Cardiac fibroblast (primary cell): ENCODE data around the gene ROR2.
"Not testable (repeated sequence)": the region's sequence is repeated elsewhere in the genome, so short reads cannot be mapped to it uniquely, and the experiment has no call there.

ENCODE experiments used
- DNase-seq, 2 donors: peaks; one replicate each; pipeline versions ENCODE4 v3.0.0 to v3.0.0-alpha.2; 2010; ENCODE audit warnings: low read depth in 2 of 2
- H3K4me3 ChIP-seq, 2 donors: replicated peaks in 1 of 2; 1 replicate in 1 of 2; 2 replicates in 1 of 2; pipeline ENCODE4 v1.5.1; 2011; ENCODE audit warnings: low read depth in 2 of 2, low read length in 2 of 2, mild to moderate bottlenecking in 2 of 2, moderate library complexity in 1 of 2
- TF ChIP-seq, protein P1 (sequence below): IDR thresholded peaks from one replicate; pipeline ENCODE4 v1.5.1; 2011; ENCODE audit warnings: low read depth, mild to moderate bottlenecking, low read length, inconsistent platforms

The ROR2 gene

GRCh38 chr9:91917436-91917835 lies 32.6 kb downstream of the ROR2 start:
- no peak overlapping the region for H3K4me3 ChIP-seq
- no peak for DNase-seq
- TF ChIP-seq, protein P1, sequence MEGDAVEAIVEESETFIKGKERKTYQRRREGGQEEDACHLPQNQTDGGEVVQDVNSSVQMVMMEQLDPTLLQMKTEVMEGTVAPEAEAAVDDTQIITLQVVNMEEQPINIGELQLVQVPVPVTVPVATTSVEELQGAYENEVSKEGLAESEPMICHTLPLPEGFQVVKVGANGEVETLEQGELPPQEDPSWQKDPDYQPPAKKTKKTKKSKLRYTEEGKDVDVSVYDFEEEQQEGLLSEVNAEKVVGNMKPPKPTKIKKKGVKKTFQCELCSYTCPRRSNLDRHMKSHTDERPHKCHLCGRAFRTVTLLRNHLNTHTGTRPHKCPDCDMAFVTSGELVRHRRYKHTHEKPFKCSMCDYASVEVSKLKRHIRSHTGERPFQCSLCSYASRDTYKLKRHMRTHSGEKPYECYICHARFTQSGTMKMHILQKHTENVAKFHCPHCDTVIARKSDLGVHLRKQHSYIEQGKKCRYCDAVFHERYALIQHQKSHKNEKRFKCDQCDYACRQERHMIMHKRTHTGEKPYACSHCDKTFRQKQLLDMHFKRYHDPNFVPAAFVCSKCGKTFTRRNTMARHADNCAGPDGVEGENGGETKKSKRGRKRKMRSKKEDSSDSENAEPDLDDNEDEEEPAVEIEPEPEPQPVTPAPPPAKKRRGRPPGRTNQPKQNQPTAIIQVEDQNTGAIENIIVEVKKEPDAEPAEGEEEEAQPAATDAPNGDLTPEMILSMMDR, result no peak

GRCh38 chr9:91915524-91916263 lies 34.3 kb downstream of the ROR2 start:
- H3K4me3 ChIP-seq, result no peak overlapping the region
- TF ChIP-seq, protein P1, result no peak
- DNase-seq, result peak in 1 of 2 donors; percentile 49

DNA sequence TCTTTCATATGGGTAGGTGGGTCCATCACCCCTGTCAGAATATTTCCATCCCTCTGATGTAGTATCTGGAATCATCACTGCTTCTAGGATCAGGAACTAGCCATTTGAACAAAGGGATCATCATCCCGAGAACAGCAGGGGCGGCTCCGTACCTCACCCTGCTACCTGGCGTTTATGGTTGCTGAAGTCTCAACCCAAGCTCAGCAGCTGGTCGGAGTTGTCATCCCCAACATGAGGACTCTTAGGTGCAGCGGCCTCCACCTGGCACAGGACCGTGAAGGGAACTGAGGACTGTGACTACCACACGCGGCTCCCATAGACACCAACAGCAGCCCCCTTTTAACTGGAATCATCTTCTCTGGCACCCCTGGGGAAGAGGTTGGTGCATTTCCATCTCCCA lies 35.1 kb downstream of the ROR2 start:
- TF ChIP-seq, protein P1, result no peak
- DNase-seq, result no peak
- H3K4me3 ChIP-seq, result no peak overlapping the region

GRCh38 chr9:91914404-91914803 lies 35.6 kb downstream of the ROR2 start:
- H3K4me3 ChIP-seq, result no peak overlapping the region
- DNase-seq, result no peak
- TF ChIP-seq, protein P1, result no peak

DNA sequence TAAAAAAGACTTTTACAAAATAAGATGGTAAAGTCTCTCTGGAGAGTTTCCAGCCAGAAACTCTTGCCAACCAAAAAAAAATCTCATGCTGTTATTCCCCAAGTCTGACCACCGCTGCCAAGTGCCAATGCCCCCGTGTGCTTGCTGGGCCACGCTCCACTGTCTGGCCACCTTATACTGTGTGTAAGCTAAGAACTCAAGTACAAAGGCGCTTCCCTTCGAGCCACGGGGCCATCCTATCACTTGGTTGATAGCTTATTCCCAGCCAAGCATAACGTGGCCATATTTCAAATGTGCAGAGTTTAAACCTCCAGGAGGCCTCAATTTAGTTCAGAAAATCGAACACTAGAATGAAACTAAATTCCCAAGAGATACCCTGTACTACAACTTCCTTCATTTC lies 36.0 kb downstream of the ROR2 start:
- no peak overlapping the region for H3K4me3 ChIP-seq
- TF ChIP-seq, protein P1, result no peak
- no peak for DNase-seq

DNA sequence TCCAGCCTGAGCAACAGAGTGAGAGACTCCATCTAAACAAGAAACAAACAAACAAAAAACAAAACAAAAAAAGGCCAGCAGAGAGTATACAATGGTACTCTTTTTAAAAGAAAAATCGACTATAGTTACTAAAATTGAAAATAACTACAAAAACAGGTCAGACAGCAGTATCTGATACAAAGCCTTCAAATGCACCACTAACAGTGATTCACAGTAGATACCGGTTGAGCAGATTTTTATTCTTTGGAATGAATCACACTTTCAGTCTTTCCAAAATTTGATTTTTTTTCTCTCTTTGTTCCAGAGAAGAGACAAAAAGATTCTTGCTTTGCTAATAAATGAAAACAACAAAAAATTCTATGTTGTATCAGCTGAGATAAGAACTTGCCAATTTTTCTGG lies 36.9 kb downstream of the ROR2 start:
- H3K4me3 ChIP-seq, result no peak overlapping the region
- TF ChIP-seq, protein P1, result no peak
- no peak for DNase-seq

GRCh38 chr9:91911657-91912056 lies 38.4 kb downstream of the ROR2 start:
- no peak for DNase-seq
- TF ChIP-seq, protein P1, result no peak
- H3K4me3 ChIP-seq, result no peak overlapping the region

- H3K4me3 ChIP-seq, DNase-seq: not testable (repeated sequence)
Measured at GRCh38 chr9:91909256-91909655, 40.8 kb downstream of the ROR2 start.
